GM12878 (cell line): ENCODE measurements around the gene CD40LG. TPM values are rescaled to one million over a fixed set of nuclear protein-coding genes. Genes with fewer than 3 reads are reported as not detected.

Source experiments
- ATAC-seq: fragments of 200-7000 bp; cut with Tn5 transposase; 3 replicates; pipeline ENCODE4 v1.9.1; 2020; ENCODE audit warnings: mild to moderate bottlenecking, moderate library complexity
- BruUV-seq: library from RNA; stranded (reverse); fragments of 400-500 nt; replicated peaks from 2 replicates; lab custom pipeline; 2021; lab: Mats Ljungman, UMichigan
- CTCF ChIA-PET: fragments of 300-600 bp; sonication (Branson Sonifier 250); formaldehyde crosslinking; extraction: SDS; loops from one replicate; lab custom pipeline; 2021; ENCODE audit warnings: inconsistent platforms; lab: Yijun Ruan, JAX
- POLR2A ChIA-PET: fragments of 350-600 bp; formaldehyde crosslinking; extraction: SDS; loops from one replicate; lab custom pipeline; 2021; ENCODE audit warnings: inconsistent platforms; lab: Charles Lee
- RAD21 ChIA-PET: fragments of 300-600 bp; sonication (Branson Sonifier 250); formaldehyde crosslinking; loops from one replicate; lab custom pipeline; 2023; ENCODE audit warnings: antibody characterized with exemption; ENCODE audit not compliant: unreplicated experiment; lab: Charles Lee
- SMC1A ChIA-PET: fragments of 300-600 bp; sonication (Branson Sonifier 250); formaldehyde crosslinking; loops from one replicate; lab custom pipeline; 2023; ENCODE audit not compliant: unreplicated experiment, uncharacterized antibody; lab: Charles Lee
- DNase-seq: peaks from one replicate; pipeline ENCODE4 v3.0.0-alpha.2; 2011; ENCODE audit warnings: low read depth, low spot score
- FAIRE-seq: peaks from 3 replicates; lab custom pipeline; 2011; peaks lifted over from hg19 to GRCh38; lab: Jason Lieb, UNC
- H2AFZ ChIP-seq: 2 replicates; pipeline ENCODE4 v1.6.0; 2011; ENCODE audit warnings: low read depth, low read length, control low read depth; ENCODE audit not compliant: control insufficient read depth
- H3K27ac ChIP-seq: 2 replicates; pipeline ENCODE4 v1.5.1; 2011; ENCODE audit warnings: control low read depth; ENCODE audit not compliant: control insufficient read depth, insufficient read depth
- H3K27me3 ChIP-seq, 2 experiments: replicated peaks in 1 of 2; 2 replicates each; pipeline versions ENCODE4 v1.6.0 to v1.6.1; 2011; ENCODE audit warnings: low read length in 1 of 2; ENCODE audit not compliant: control insufficient read depth in 2 of 2, insufficient read depth in 2 of 2
- H3K36me3 ChIP-seq, 2 experiments: 2 replicates each; pipeline ENCODE4 v1.5.1; 2011; ENCODE audit warnings: low read length in 1 of 2; ENCODE audit not compliant: control insufficient read depth in 2 of 2, insufficient read depth in 2 of 2
- H3K4me1 ChIP-seq: 2 replicates; pipeline ENCODE4 v1.6.1; 2011; ENCODE audit warnings: mild to moderate bottlenecking, low read length, moderate library complexity, mixed read lengths; ENCODE audit not compliant: control insufficient read depth, insufficient read depth
- H3K4me2 ChIP-seq: 2 replicates; pipeline ENCODE4 v1.6.0; 2011; ENCODE audit warnings: control low read depth; ENCODE audit not compliant: control insufficient read depth, insufficient read depth
- H3K4me3 ChIP-seq: fragments of 200-600 bp; sonication (generic); 2 replicates; pipeline ENCODE4 v1.5.1; 2016
- H3K79me2 ChIP-seq: 2 replicates; pipeline ENCODE4 v1.6.0; 2011; ENCODE audit warnings: low read length; ENCODE audit not compliant: control insufficient read depth, insufficient read depth
- H3K9ac ChIP-seq: 2 replicates; pipeline ENCODE4 v1.8.0; 2011; ENCODE audit warnings: low read length, control low read depth, mixed read lengths; ENCODE audit not compliant: control insufficient read depth, insufficient read depth
- H3K9me3 ChIP-seq: replicated peaks from 3 replicates; pipeline ENCODE4 v1.5.1; 2011; ENCODE audit warnings: mild to moderate bottlenecking, low read length; ENCODE audit not compliant: control insufficient read depth, insufficient read depth
- H4K20me1 ChIP-seq: 2 replicates; pipeline ENCODE4 v1.6.0; 2011; ENCODE audit not compliant: control insufficient read depth, insufficient read depth
- BACH1 ChIP-seq: fragments of 450-650 bp; IDR thresholded peaks from 2 replicates; pipeline ENCODE4 v1.6.1; 2017; ENCODE audit warnings: mild to moderate bottlenecking, borderline replicate concordance
- CEBPB ChIP-seq, 2 experiments: fragments of 150-350 bp in 1 of 2; IDR thresholded peaks; 2 replicates each; pipeline ENCODE4 v1.6.1; 2012 to 2014; ENCODE audit warnings: low read depth in 2 of 2, low read length in 2 of 2, borderline replicate concordance in 1 of 2, inconsistent platforms in 1 of 2
- CHD1 ChIP-seq: IDR thresholded peaks from 2 replicates; pipeline ENCODE4 v1.6.1; 2012; ENCODE audit warnings: low read depth, low read length, improper control_type of control experiment
- CUX1 ChIP-seq: IDR thresholded peaks from 2 replicates; pipeline ENCODE4 v1.6.1; 2012; ENCODE audit warnings: improper control_type of control experiment, low read depth, low read length; ENCODE audit not compliant: insufficient replicate concordance
- EGR1 ChIP-seq, 2 experiments: IDR thresholded peaks; 1 replicate in 1 of 2; 2 replicates in 1 of 2; pipeline ENCODE4 v1.6.1; 2011 to 2012; ENCODE audit warnings: low read depth in 2 of 2, low read length in 2 of 2, borderline replicate concordance in 1 of 2, mild to moderate bottlenecking in 1 of 2, moderate library complexity in 1 of 2
- JUNB ChIP-seq: IDR thresholded peaks from 2 replicates; pipeline ENCODE4 v1.6.1; 2016; ENCODE audit warnings: antibody characterized with exemption, mild to moderate bottlenecking
- POLR2AphosphoS5 ChIP-seq: IDR thresholded peaks from 2 replicates; pipeline ENCODE4 v1.6.1; 2011; ENCODE audit warnings: mild to moderate bottlenecking, low read length, inconsistent platforms
- POU2F2 ChIP-seq: IDR thresholded peaks from 3 replicates; pipeline ENCODE4 v1.6.1; 2011; ENCODE audit warnings: low read depth, mild to moderate bottlenecking, low read length, borderline replicate concordance
- RCOR1 ChIP-seq: conservative IDR thresholded peaks from 2 replicates; pipeline ENCODE4 v1.6.1; 2012; ENCODE audit warnings: low read depth, low read length, improper control_type of control experiment
- SRF ChIP-seq, 2 experiments: IDR thresholded peaks; 2 replicates each; pipeline ENCODE4 v1.6.1; 2011; ENCODE audit warnings: low read depth in 2 of 2, low read length in 2 of 2, mild to moderate bottlenecking in 1 of 2, moderate library complexity in 1 of 2
- TCF12 ChIP-seq: IDR thresholded peaks from 2 replicates; pipeline ENCODE4 v1.6.1; 2011; ENCODE audit warnings: low read depth, mild to moderate bottlenecking, low read length
- ZNF217 ChIP-seq: fragments of 450-650 bp; IDR thresholded peaks from 2 replicates; pipeline ENCODE4 v1.6.1; 2017; ENCODE audit warnings: antibody characterized with exemption, mild to moderate bottlenecking
- ZSCAN29 ChIP-seq: fragments of 450-650 bp; IDR thresholded peaks from 2 replicates; pipeline ENCODE4 v1.6.1; 2017; ENCODE audit warnings: mild to moderate bottlenecking, moderate library complexity
- WGBS: methylation state at CpG from one replicate; pipeline ENCODE4 v1.1.6; 2016; ENCODE audit warnings: low lambda C conversion rate; ENCODE audit not compliant: insufficient replicate concordance, insufficient coverage; ENCODE audit errors: missing lambda C conversion rate; 5-methylcytosine and 5-hydroxymethylcytosine counted together
- in situ Hi-C: fragments of 300-500 bp; cut with MboI; formaldehyde crosslinking; loops from 9 replicates; pipeline ENCODE4 v1.14.3; 2018; ENCODE audit warnings: mixed read lengths
- intact Hi-C: fragments of 100-400 bp; cut with micrococcal nuclease; formaldehyde crosslinking; loops from one replicate; pipeline ENCODE4 v1.14.2; 2022; ENCODE audit not compliant: unreplicated experiment
- polyA plus RNA-seq, 11 experiments: library from polyadenylated mRNA; depleted of rRNA in 4 of 11; unstranded in 6 of 11; stranded (reverse) in 5 of 11; fragments of >200 nt; fragmentation: Nextera tagmentation in 4 of 11; fragmentation: Illumina TruSeq in 1 of 11; extraction: Ambion mirVana in 4 of 11; extraction: Trizol in 1 of 11; gene quantifications; 1 replicate in 1 of 11; 2 replicates in 10 of 11; pipeline versions ENCODE4 v1.2.1 to v1.2.3, GENCODE V29; 2011 to 2016; ENCODE audit warnings: inconsistent platforms in 2 of 11, missing spikeins in 2 of 11, low read depth in 1 of 11
- total RNA-seq, 4 experiments: library from RNA; depleted of rRNA in 3 of 4; stranded (reverse); fragments of >200 nt in 3 of 4; fragmentation: Illumina TruSeq in 1 of 4; extraction: Trizol in 1 of 4; gene quantifications; 2 replicates each; pipeline versions ENCODE4 v1.2.1 to v1.2.3, GENCODE V29; 2013 to 2021
- TF ChIP-seq, protein P1 (sequence below): IDR thresholded peaks from 2 replicates; pipeline ENCODE4 v1.6.1; 2012; ENCODE audit warnings: low read depth, low read length, improper control_type of control experiment

The CD40LG gene
- total and polyA plus RNA-seq, 10 of the 15 experiments (the other 5 are each of a cell fraction or from before 2014, with no cell fraction given): 0.04 to 0.21 (median 0.11) TPM; not detected in 6

GRCh38 chrX:136662104-136662503 is 14.1 kb downstream of the CD40LG start (continued):
- TF ChIP-seq EGR1 (IDR thresholded peaks at IDR 0.05; ENCODE audit: borderline replicate concordance in 1 of 2, low read depth in 2 of 2, low read length in 2 of 2): no peak
- TF ChIP-seq SRF (IDR thresholded peaks at IDR 0.05; ENCODE audit: low read depth in 2 of 2, low read length in 2 of 2): no peak
- no peak for TF ChIP-seq CEBPB (IDR thresholded peaks at IDR 0.05; ENCODE audit: borderline replicate concordance in 1 of 2, low read depth in 2 of 2, low read length in 2 of 2)
- no peak for TF ChIP-seq JUNB
- TF ChIP-seq CHD1: no peak

DNA sequence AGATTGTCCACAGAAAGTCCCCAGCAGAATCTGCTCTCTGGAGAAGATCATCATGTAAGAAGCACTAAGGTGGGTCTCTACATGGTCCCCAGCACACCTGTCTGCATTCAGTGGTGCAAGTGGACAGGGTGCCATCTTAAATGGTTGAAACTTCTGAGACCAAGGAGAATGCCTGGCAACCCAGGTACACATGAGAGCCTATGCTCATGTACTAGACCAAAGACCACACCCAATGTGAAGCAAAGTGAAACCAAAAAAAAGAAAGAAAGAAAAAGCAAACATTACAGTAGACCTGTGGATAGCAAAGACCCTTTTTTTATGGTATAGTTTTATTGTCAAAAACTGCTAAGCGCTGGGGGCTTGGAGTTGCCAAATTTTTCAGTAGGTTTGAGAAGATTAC is 15.0 kb downstream of the CD40LG start:
- TF ChIP-seq POU2F2 (no peak), POLR2AphosphoS5 (no peak), ZNF217 (no peak), TCF12 (no peak), RCOR1 (no peak), ZSCAN29 (no peak), CUX1 (no peak), BACH1 (no peak)
- TF ChIP-seq, protein P1, sequence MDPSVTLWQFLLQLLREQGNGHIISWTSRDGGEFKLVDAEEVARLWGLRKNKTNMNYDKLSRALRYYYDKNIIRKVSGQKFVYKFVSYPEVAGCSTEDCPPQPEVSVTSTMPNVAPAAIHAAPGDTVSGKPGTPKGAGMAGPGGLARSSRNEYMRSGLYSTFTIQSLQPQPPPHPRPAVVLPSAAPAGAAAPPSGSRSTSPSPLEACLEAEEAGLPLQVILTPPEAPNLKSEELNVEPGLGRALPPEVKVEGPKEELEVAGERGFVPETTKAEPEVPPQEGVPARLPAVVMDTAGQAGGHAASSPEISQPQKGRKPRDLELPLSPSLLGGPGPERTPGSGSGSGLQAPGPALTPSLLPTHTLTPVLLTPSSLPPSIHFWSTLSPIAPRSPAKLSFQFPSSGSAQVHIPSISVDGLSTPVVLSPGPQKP: no peak
- H3K27ac ChIP-seq: no peak overlapping the region
- H3K9me3 ChIP-seq: peaks cover 3% of the 10 kb centered on the region; the same call in 2 of the 3 replicates
- intact Hi-C loops: no loop called here
- DNase-seq (no peak), FAIRE-seq (no peak), ATAC-seq (no peak; the same call in 2 of the 3 replicates)
- no peak overlapping the region for H3K9ac ChIP-seq
- no peak overlapping the region for H2AFZ ChIP-seq
- no peaks in the 10 kb centered on the region for H4K20me1 ChIP-seq
- no peaks in the 10 kb centered on the region for H3K36me3 ChIP-seq
- ChIA-PET RAD21 (no interaction called here), SMC1A (no interaction called here), CTCF (no interaction called here), POLR2A (no interaction called here)
- BruUV-seq: no TSS peak
- no peak overlapping the region for H3K4me2 ChIP-seq
- no peaks in the 10 kb centered on the region for H3K27me3 ChIP-seq
- 33% methylated on average over 1 of the region's 1 CpG for WGBS
- peaks cover 17% of the 10 kb centered on the region; the same call in 1 of the 2 replicates for H3K4me1 ChIP-seq
- in situ Hi-C loops: no loop called here
- H3K4me3 ChIP-seq: no peak overlapping the region
- H3K79me2 ChIP-seq: no peaks in the 10 kb centered on the region
